HG03354 (cell line): ENCODE data around the gene PDZD2.

Experiments
- ATAC-seq: cut with Tn5 transposase; IDR thresholded peaks from one replicate; pipeline ENCODE4 v1.9.1; 2021; ENCODE audit warnings: mild to moderate bottlenecking; ENCODE audit not compliant: unreplicated experiment, poor library complexity, severe bottlenecking

Gene PDZD2

GRCh38 chr5:31850981-31851689 is 212.2 kb downstream of the PDZD2 start:
- ATAC-seq = no peak

- ATAC-seq = no peak
These were observed 214.6 kb downstream of the PDZD2 start for GRCh38 chr5:31853398-31854135.

- ATAC-seq = no peak
These were observed 215.5 kb downstream of the PDZD2 start for GRCh38 chr5:31854181-31855133.

GRCh38 chr5:31855134-31856040 is 216.5 kb downstream of the PDZD2 start:
- no peak for ATAC-seq

GRCh38 chr5:31859096-31859495 is 220.2 kb downstream of the PDZD2 start:
- ATAC-seq = no peak

GRCh38 chr5:31860278-31860677 is 221.3 kb downstream of the PDZD2 start:
- no peak for ATAC-seq

GRCh38 chr5:31860726-31861433 is 221.9 kb downstream of the PDZD2 start:
- ATAC-seq = no peak

- no peak for ATAC-seq
These were observed 222.7 kb downstream of the PDZD2 start for GRCh38 chr5:31861601-31862000.

GRCh38 chr5:31863991-31864411 is 225.1 kb downstream of the PDZD2 start:
- ATAC-seq = no peak

- ATAC-seq = no peak
These were observed 227.2 kb downstream of the PDZD2 start for GRCh38 chr5:31866166-31866565.

- no peak for ATAC-seq
These were observed 228.3 kb downstream of the PDZD2 start for GRCh38 chr5:31867219-31867618.

- ATAC-seq = no peak
These were observed 241.5 kb downstream of the PDZD2 start for GRCh38 chr5:31880449-31880848.

GRCh38 chr5:31884896-31885295 is 246.0 kb downstream of the PDZD2 start:
- ATAC-seq = no peak

- ATAC-seq = no peak
These were observed 247.3 kb downstream of the PDZD2 start for GRCh38 chr5:31886206-31886605.

GRCh38 chr5:31887556-31887955 is 248.6 kb downstream of the PDZD2 start:
- ATAC-seq = no peak

- no peak for ATAC-seq
These were observed 249.6 kb downstream of the PDZD2 start for GRCh38 chr5:31888564-31888963.

- no peak for ATAC-seq
These were observed 250.2 kb downstream of the PDZD2 start for GRCh38 chr5:31889001-31889561.

GRCh38 chr5:31890046-31890445 is 251.1 kb downstream of the PDZD2 start:
- no peak for ATAC-seq
